ENCODE results near the gene GALNT8.
"Not testable (repeated sequence)": the region's sequence is repeated elsewhere in the genome, so short reads cannot be mapped to it uniquely, and the experiment has no call there.

GALNT8 gene

GRCh38 chr12:4719821-4720636, at the start of gene GALNT8:
Gene GALNT8 (plus strand): TSS chr12:4720400. CDS start chr12:4720678, 278 bp downstream.
- DNase-seq (ENCODE audit: low read depth), result no peak

DNA sequence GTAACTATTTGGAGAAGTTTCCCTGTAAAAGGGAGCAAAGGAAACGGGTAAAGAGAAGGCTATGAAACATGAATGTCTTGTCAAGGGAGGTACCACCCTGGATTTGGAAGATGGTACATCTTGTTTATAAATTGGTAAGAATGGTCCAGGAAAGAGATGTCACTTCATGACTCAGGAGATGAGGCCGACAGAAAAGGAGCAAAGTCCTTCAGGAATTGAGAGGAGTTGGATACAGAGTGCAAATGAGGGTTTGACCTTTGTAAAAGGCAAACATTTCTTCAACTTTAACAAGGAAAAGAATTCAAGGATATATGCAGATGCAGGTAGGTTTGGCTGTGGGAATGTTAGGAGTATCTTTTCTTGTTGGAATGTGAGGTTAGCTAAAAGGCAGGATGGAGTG, 40.5 kb upstream of the GALNT8 start:
- no peak for DNase-seq (ENCODE audit: low read depth)

GRCh38 chr12:4681732-4682131, 38.5 kb upstream of the GALNT8 start:
- no peak for DNase-seq (ENCODE audit: low read depth)

GRCh38 chr12:4685317-4685716, 34.9 kb upstream of the GALNT8 start:
- no peak for DNase-seq (ENCODE audit: low read depth)

DNA sequence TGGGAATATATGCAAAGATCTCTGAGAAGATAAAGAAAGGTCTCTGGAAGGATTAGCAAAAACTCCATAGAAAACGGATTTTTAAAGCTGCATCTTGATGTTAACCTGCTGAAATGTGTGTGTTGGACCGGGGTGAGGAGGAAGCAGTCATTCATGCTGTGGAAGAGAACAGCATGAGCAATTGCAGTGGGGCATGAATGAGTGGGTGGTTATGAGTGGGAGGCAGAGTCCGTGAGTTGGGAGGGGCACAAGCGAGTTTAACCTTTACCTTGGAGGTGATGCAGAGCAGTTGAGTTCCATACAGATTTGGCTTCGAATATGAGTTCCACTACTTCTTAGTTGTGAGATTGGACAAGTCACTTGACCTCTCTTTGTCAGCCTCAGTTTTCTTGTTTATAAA, 29.4 kb upstream of the GALNT8 start:
- DNase-seq (ENCODE audit: low read depth), result no peak

DNA sequence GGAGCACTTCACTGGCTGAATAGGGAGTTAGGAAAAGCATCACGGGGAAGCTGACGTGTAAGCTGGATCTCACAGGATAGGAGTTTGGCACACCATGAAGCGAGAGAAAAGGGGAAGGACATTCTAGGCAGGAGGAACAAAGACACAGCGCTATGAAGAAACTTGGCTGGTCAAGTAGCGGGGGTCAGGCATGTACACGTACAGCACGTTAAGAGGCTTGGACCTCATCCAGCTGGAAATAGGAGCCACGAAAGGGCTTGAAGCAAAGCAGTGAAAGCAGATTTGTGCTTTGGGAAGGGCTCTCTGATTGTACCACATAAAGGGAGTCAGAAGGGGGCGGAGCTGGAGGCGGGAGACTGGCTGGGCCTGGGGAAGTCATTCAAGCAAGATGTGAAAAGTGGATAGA, 19.6 kb upstream of the GALNT8 start:
- no peak for DNase-seq (ENCODE audit: low read depth)

GRCh38 chr12:4701395-4702190, 18.6 kb upstream of the GALNT8 start:
- no peak for DNase-seq (ENCODE audit: low read depth)

GRCh38 chr12:4703676-4704075, 16.5 kb upstream of the GALNT8 start:
- DNase-seq (ENCODE audit: low read depth), result no peak

DNA sequence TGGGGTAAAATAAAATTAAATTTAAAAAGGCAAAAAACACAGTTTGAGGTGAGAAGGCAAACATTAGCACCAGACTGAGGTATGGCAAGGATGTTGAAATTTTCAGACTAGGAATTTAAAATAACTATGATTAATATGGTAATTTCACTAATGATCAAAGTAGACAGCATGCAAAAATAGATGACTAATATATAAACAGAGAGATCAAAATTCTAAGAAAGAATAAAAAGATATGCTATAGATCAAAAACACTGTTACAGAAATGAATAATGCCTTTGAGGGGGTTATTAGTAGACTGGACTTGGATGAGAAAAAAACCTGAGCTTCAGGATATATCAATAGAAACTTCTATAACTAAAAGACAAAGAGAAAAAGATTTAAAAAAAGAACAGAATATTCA, 14.4 kb upstream of the GALNT8 start:
- DNase-seq (ENCODE audit: low read depth), result no peak

- DNase-seq (ENCODE audit: low read depth), result no peak
These were observed 12.9 kb upstream of the GALNT8 start for GRCh38 chr12:4707306-4707705.

DNA sequence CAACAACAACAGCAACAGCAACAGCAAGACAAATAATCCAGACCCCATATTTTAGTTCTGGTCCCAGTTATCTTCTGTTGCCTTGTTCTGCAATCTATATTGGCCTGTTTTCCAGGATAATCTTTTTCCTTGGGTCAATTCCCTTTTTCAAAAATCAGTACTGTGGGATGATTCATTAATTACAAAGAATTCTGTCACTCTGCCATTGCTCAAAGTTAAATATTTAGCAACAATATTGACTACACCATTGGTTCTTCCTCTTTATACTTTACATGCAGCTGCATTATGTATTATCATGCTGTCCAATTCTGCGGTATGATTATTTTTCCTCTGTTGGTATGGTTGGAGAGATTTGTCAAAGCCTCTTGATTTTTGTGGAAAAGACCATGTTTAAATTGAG, 10.1 kb upstream of the GALNT8 start:
- no peak for DNase-seq (ENCODE audit: low read depth)

- DNase-seq (ENCODE audit: low read depth), result no peak
These were observed 5.3 kb upstream of the GALNT8 start for GRCh38 chr12:4714879-4715278.

GRCh38 chr12:4717806-4718205, 2.4 kb upstream of the GALNT8 start:
- DNase-seq (ENCODE audit: low read depth), result no peak

DNA sequence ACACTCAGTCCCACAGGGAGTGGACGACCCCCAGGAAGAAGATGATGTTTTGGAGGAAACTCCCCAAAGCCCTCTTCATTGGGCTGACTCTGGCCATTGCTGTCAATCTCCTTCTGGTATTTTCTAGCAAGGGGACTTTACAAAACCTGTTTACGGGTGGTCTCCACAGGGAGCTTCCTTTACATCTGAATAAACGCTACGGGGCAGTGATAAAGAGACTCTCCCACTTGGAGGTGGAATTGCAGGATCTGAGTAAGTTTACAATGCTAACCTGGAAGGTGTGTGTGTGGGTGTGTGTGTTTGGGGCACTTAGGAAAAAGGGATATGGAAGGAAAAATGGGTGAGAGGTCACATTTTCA, 416 bp downstream of the GALNT8 start:
- DNase-seq (ENCODE audit: low read depth), result no peak

DNA sequence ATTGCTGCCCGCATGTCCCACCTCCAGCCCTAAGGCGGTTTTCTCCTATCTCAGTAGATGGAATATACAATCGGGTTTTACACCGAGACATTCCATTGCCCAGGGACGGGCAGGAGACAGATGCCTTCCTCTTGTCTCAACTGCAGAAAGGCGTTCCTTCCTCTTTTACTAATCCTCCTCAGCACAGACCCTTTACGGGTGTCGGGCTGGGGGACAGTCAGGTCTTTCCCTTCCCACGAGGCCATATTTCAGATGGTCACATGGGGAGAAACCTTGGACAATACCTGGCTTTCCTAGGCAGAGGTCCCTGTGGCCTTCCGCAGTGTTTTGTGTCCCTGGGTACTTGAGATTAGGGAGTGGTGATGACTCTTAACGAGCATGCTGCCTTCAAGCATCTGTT, 1.4 kb downstream of the GALNT8 start:
- DNase-seq (ENCODE audit: low read depth), result not testable (repeated sequence)

DNA sequence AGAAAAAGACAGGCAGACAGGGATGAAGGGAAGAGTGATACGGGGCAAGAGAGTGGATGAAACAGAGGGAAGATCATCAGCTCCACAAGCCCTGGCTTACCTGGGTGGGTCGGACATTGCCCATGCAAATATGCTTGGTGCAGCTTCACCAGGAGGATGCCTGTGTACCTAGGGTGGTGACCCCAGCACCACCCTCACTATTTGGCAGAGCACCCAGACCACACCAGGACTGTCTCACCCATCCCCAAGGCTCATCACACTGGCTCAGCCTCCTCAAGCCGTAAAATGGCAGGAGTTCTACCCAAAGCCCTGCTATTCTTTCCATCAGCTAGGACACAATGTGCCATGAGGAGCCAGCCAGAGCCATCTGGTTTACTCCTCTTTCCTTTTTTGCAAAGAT, 3.0 kb downstream of the GALNT8 start:
- no peak for DNase-seq (ENCODE audit: low read depth)

- DNase-seq (ENCODE audit: low read depth), result no peak
These were observed 4.9 kb downstream of the GALNT8 start for GRCh38 chr12:4725057-4725456.

GRCh38 chr12:4734625-4735340, 14.6 kb downstream of the GALNT8 start:
- DNase-seq (ENCODE audit: low read depth), result no peak

GRCh38 chr12:4736091-4736490, 15.9 kb downstream of the GALNT8 start:
- DNase-seq (ENCODE audit: low read depth), result no peak

GRCh38 chr12:4738541-4738940, 18.3 kb downstream of the GALNT8 start:
- no peak for DNase-seq (ENCODE audit: low read depth)

GRCh38 chr12:4742416-4742970, 22.3 kb downstream of the GALNT8 start:
- no peak for DNase-seq (ENCODE audit: low read depth)

GRCh38 chr12:4743046-4743445, 22.8 kb downstream of the GALNT8 start:
- DNase-seq (ENCODE audit: low read depth), result no peak

GRCh38 chr12:4744709-4745108, 24.5 kb downstream of the GALNT8 start:
- no peak for DNase-seq (ENCODE audit: low read depth)
